OCI-M2 (cell line): ENCODE results near the gene GTF2IRD1.
"Not testable (repeated sequence)": the region's sequence is repeated elsewhere in the genome, so short reads cannot be mapped to it uniquely, and the experiment has no call there.

Experiments used
- DNase-seq: peaks from one replicate; lab custom pipeline; 2025; ENCODE audit not compliant: unreplicated experiment; lab: John Stamatoyannopoulos, UW

The GTF2IRD1 gene

GRCh38 chr7:74627661-74628411 lies 174.1 kb downstream of the GTF2IRD1 start:
- no peak for DNase-seq

- no peak for DNase-seq
These were observed 178.8 kb downstream of the GTF2IRD1 start for GRCh38 chr7:74632505-74632904.

GRCh38 chr7:74633451-74633921 lies 179.8 kb downstream of the GTF2IRD1 start:
- no peak for DNase-seq

- DNase-seq = no peak
These were observed 184.0 kb downstream of the GTF2IRD1 start for GRCh38 chr7:74637745-74638144.

GRCh38 chr7:74650055-74650454 lies 196.3 kb downstream of the GTF2IRD1 start:
- DNase-seq = peak; percentile 30

GRCh38 chr7:74650493-74651132 lies 196.9 kb downstream of the GTF2IRD1 start:
- not testable (repeated sequence) for DNase-seq

- not testable (repeated sequence) for DNase-seq
These were observed 197.4 kb downstream of the GTF2IRD1 start for GRCh38 chr7:74651133-74651504.
